HG02642 (cell line): ENCODE measurements around the gene KISS1.

Experiments
- ATAC-seq: cut with Tn5 transposase; IDR thresholded peaks from one replicate; pipeline ENCODE4 v1.9.1; 2021; ENCODE audit warnings: mild to moderate bottlenecking; ENCODE audit not compliant: unreplicated experiment, poor library complexity

KISS1 gene

GRCh38 chr1:204194080-204194479 lies 2.2 kb downstream of the KISS1 start:
- no peak for ATAC-seq

DNA sequence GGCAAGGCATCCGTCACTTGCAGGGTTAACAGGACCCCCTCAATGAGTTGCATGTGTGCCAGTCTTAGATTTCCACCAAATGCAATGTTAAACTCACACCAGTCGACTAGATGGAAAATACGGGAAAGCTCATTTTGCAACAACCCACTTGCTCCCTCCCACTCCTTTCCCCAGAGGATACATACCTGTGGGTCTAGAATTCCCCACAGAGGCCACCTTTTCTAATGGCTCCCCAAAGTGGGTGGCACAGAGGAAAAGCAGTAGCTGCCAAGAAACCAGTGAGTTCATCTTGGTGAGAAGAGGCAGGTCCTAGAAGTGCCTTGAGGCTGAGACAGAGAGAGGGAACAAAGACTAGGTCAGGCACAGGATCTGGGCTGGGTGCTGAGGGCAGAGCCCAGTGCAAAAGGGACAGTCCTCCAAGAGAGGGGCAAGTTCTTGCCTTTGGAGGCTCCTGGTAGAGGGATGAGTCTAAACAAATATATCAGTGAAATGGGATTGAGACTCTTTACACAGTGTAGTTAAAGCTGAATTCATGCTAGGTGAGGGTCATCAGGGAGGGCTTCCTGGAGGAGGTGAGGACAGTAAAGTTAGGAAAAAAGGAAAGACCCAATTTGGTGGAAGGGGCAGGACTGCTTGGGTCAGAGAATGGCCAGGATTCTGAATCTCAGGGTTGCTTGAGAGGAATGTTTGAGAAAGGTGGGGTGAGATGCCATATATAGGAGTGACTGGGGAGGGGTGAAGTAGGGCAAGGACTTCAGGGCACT lies 3.5 kb downstream of the KISS1 start:
- no peak for ATAC-seq

- ATAC-seq: no peak
Measured at GRCh38 chr1:204192046-204192445, 4.2 kb downstream of the KISS1 start.

DNA sequence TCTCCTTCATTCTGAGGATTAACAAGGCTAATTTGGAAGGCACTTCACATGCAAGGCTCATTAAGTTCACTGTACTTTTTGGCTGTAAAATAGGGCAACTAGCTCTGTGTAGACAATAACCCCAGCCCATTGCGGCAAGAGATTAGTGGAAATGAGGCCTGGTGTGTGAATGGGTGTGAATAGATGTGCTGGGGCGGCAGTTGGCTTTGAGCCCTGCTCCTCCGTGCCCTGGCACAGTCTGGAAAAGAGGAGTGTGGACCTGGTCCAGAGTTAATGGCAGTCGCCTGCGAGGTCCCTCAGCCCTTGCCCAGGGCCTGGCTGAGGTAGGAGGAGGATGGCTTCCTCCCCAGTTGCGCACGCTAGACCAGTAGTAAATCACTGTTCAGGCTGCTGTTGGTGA lies 4.8 kb downstream of the KISS1 start:
- ATAC-seq: no peak

DNA sequence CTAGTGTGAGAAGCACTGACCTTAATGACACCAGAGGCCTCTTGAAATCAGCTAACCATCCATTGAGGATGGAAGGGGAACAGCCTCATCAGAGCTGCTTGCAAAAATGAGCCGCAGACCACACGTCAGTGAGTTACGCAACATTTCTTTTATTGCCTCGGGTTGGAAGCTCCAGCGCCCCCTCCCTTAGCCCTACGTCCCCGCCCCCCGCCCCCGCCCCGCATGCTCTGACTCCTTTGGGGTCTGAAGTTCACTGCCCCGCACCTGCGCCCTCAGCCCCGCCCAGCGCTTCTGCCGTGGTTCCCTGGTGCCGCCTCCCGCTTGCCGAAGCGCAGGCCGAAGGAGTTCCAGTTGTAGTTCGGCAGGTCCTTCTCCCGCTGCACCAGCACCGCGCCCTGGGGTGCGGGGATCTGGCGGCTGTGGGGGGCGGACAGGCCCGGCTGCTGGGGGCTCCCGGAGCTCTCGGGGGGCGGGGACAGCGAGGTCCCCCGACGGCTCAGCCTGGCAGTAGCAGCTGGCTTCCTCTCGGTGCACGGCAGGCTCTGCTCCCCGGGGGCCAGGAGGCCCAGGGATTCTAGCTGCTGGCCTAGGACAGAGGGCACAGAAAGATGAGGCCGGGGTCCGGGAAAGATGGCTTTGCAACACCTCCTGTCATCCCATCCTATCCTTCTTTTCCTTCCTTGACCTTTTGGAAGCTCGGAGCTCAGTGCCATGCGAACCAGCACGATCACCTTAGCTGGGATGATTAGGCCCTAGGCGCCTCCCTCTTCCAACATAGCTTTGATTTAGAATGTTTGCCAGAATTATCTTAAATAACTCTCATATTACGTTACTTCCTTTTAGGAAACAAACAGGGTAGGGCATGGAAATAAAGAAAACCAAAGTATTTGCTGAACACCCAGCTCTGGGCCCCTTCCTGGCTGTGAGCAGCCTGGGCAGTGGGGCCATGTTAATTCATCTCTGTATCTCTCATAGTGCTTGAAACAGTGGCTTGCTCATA lies 5.8 kb downstream of the KISS1 start:
- no peak for ATAC-seq

DNA sequence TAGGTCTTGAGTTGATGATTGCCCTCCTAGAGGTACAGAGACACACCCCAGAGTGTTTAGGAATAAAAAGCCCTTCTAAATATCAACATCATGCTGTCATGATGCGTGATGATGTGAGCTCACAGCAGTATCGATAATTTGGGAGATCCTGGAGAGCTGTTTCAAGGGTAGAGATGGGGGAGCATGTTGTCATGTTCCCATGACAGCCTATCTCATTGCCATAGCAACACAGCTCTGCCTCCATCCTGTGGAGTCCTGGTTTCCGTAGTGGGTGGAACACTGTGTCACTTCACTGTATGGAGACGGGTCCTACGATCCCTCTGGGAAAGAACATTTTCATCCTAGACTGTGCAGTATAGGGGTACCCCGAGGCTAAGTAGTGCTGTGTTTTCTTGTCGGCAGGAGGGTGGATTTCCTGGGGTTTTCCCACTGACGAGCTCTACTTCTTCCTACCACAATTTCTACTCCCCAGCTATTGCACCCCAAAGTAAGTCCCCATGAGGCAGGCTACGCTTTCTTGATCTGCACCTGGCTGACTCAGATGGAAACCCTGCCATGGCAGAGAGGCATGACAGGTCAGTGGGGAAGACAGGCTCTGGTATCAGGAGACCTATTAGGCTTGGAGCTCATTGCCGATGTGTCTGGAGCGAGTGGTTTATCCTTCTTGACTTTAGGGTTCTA lies 7.2 kb downstream of the KISS1 start:
- ATAC-seq: no peak

- no peak for ATAC-seq
Measured at GRCh38 chr1:204186597-204186996, 9.7 kb downstream of the KISS1 start.

- no peak for ATAC-seq
Measured at GRCh38 chr1:204181116-204181515, 15.2 kb downstream of the KISS1 start.

GRCh38 chr1:204180133-204180532 lies 16.2 kb downstream of the KISS1 start:
- no peak for ATAC-seq

- no peak for ATAC-seq
Measured at GRCh38 chr1:204178487-204179281, 17.6 kb downstream of the KISS1 start.

GRCh38 chr1:204177133-204177532 lies 19.2 kb downstream of the KISS1 start:
- ATAC-seq: no peak

DNA sequence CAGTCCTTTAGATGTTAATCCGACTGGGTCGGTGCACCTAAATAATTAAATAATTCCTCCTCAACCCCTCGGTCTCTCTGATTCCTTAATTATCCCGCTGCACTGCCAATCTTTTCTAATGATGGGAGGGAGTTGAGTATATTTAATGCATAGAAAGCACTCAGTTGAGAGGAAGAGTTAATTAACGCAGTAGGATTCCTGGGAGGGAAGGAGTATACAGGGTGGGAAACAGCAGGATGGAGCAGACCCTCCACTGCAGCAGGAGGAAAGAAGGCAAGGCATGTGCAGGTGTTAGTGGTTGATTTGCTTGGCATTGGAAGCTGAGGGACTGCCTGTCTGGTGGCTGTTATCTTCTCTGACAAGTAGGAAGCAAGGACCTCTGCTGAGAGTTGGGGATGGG lies 20.2 kb downstream of the KISS1 start:
- no peak for ATAC-seq

GRCh38 chr1:204174958-204175357 lies 21.3 kb downstream of the KISS1 start:
- no peak for ATAC-seq

DNA sequence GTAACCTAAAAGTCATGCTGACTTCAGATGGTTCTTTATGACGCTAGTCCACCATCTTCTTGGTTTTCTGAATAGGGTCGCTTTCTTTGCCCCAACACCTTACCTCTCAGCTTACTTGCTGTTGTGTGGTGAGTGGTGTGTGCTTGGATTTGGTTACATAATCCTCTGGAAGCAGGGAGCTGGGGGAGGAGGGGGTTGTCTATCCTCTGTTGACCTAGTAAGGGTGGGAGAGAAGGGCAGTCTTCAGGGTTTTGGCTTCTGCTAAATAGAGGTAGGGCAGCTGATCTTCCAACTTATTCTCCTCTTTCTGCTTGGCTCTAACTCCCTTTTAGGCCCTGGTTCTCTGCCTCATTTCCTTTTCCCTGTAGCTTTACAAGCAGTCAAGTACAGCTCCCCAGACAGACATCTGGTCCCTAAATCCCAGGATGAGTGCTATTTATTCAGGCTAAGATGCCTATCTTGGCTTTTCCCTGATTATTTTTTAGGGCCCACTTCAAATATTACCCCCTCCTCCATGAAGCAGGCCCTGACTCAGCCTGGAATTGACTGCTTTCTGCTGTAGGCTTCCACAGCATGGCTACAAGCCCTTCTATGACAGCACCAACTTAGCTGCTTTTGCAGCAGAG lies 23.8 kb downstream of the KISS1 start:
- ATAC-seq: no peak

GRCh38 chr1:204171751-204172178 lies 24.5 kb downstream of the KISS1 start:
- no peak for ATAC-seq

GRCh38 chr1:204170494-204171155 lies 25.7 kb downstream of the KISS1 start:
- ATAC-seq: no peak

DNA sequence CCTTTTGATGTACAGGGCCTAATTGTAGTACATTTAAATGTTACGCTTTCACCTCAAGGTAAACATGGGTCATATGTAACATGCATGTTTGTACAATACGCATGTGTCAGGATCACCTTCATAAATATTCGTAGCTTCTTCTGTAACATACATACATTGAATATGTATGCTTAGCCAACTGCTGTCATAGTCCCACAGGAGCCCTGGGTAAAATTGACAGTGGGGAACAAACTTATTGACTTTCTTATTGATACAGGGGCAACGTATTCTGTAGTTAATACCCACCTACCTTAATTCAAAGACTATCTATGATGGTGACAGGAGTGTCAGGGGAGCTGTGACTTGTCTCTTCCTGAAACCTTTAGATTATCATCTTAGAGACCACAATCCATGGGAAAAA lies 26.4 kb downstream of the KISS1 start:
- ATAC-seq: no peak

GRCh38 chr1:204167730-204168129 lies 28.6 kb downstream of the KISS1 start:
- no peak for ATAC-seq

- no peak for ATAC-seq
Measured at GRCh38 chr1:204166219-204166618, 30.1 kb downstream of the KISS1 start, which contains the start of gene REN. TSS of gene REN (minus strand) at chr1:204166337. CDS start at chr1:204166293, 44 bp downstream.
